HG02943 (cell line): Measurements from ENCODE around the gene PARD3B.
"Not testable (repeated sequence)": the region's sequence is repeated elsewhere in the genome, so short reads cannot be mapped to it uniquely, and the experiment has no call there.

Experiments used
- ATAC-seq: cut with Tn5 transposase; IDR thresholded peaks from one replicate; pipeline ENCODE4 v1.9.1; 2021; ENCODE audit warnings: mild to moderate bottlenecking, low read depth, moderate library complexity; ENCODE audit not compliant: unreplicated experiment

The PARD3B gene

DNA sequence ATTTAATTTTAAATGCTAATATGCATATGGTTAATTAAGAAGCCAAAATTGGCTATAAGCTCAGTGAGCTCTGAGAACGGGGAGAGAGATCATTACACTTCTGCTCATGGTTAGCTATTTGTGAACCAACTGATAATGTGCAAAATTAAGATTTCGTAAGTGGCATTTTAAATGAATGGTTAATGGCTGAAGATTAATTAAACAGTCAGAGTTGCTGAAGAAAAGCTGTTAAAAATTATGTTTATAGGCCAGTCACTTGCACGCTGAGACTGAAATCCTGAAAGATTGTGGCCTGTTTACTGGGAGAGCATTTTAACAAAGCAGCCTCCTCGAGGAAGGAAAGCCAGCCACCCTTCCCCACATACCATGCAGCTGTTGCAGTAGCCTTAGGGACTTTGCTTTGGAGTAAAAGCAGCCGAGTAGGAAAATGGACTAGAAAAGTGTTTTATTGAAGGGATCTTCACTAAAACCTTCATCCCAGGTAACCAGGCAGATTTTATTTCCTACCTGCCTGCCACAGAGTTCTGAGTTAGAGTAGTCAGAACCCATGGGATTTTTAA lies 918.3 kb downstream of the PARD3B start:
- ATAC-seq: no peak

DNA sequence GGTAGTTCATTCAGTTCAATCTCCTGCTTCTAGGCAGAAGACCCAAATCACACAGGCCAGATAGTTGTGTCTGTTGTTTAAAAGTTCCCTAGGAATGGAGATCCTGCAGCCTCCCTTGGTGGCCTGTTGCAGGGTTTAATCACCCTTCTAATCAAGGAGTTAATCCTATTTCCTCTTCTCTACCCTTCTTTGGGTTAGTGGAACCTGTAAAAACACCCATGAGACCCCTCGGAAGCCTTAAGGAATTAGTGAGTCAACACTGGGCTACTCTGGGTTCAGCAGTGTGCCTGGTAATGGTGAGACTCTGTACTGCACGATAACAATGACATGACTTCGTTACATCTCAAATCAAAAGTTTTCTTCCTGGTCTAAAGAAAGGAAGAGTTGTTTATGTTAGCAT lies 919.4 kb downstream of the PARD3B start:
- ATAC-seq: no peak

DNA sequence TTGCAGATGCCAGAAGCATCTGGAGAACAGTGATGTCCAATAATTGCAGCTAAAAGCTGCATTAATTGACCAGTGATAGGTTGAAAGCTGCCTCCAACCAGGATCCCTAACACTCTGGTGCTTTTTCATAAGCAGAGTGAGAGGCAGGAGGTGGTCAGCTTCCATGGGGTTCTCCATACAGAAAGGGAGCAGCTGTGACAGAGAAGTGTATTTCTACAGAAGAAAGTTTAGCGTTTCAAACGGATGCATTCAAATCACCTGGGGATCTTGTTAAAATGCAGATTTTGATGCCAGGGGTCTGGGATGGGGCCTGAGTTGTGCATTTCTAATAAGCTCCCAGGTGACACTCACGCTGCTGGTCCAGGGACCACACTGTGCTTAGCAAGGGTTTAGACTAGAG lies 920.5 kb downstream of the PARD3B start:
- ATAC-seq: no peak

GRCh38 chr2:205471776-205472175 lies 926.5 kb downstream of the PARD3B start:
- no peak for ATAC-seq

DNA sequence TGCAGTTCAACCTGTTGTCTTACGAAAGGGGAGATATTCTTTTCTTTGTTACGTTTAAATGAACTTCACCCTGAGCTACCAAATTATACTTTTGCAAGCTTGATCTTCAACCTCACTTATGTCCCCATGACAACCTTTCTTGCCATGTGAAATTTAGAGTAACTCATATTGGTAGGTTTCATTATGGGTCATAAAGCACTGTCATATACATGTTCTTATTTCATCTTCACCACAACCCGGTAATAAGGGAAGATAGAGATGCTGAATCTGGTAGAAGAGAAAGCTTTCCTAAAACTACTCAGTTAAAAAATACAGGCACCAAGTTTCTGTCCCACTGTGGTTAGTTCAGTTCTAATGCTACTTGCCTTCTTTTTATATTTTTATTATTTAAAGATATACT lies 928.5 kb downstream of the PARD3B start:
- no peak for ATAC-seq

DNA sequence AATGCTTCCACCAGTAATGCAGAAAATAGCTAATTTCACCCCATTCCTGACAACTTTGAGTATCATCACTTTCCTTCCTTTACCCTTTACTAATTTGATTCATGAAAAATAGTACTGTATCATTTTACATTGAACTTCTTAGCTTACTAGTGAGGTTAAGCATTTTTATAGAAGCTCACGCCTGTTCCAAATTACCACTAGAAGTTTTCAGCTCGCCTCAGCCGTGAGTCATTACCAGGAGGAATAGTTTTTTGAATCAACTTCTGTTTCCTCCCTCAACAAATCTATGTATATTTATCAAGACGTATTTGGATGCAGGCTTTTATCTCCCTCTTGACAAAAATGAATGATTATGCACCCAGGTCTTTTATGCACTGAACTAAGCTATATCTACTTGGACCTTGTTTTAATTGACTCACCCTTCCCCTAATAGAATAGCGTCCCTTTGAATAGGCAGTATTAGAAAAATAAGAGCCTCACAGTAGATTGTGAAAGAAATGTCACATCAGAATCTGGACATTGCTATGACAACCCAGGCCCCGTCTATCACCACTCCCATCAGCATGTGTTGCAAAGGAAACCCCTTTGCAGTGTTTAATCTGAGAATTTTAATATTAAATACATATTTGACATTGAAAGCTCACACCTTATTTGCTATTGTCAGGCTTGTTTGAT lies 929.6 kb downstream of the PARD3B start:
- ATAC-seq: no peak

GRCh38 chr2:205475416-205475768 lies 930.1 kb downstream of the PARD3B start:
- ATAC-seq: no peak

DNA sequence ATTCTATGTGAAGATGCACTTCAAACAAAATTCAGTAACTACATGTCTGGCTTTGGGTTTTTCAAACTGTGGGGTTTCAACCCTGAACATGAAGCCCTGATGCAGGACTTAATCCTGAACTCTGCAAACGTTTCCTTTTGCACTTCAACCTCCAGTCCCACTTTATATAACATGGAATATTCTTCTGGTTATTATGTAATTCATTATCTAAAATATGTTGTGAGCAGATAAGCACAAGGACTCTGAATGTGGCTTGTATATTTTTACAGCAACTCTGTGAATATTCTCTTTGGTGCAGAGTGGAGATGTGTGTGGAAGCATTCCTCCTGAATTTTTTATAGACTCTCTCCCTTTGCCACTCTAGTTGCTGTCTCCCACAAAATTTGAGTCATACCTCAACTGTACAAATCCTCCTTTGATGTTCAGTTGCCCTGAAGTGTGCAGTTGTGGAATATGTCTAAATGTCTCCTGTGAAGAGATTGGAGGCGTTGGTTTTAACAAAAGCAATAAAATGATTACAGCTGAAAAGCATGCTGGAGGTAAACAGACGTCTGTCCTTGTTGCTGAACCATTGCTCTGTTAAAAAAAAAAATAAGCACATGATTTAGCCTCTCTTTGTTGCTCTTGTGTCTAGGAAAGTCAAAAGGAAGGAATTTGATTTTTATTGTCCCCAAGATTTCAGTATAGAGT lies 931.9 kb downstream of the PARD3B start:
- ATAC-seq: no peak

GRCh38 chr2:205481861-205482260 lies 936.6 kb downstream of the PARD3B start:
- ATAC-seq: no peak

DNA sequence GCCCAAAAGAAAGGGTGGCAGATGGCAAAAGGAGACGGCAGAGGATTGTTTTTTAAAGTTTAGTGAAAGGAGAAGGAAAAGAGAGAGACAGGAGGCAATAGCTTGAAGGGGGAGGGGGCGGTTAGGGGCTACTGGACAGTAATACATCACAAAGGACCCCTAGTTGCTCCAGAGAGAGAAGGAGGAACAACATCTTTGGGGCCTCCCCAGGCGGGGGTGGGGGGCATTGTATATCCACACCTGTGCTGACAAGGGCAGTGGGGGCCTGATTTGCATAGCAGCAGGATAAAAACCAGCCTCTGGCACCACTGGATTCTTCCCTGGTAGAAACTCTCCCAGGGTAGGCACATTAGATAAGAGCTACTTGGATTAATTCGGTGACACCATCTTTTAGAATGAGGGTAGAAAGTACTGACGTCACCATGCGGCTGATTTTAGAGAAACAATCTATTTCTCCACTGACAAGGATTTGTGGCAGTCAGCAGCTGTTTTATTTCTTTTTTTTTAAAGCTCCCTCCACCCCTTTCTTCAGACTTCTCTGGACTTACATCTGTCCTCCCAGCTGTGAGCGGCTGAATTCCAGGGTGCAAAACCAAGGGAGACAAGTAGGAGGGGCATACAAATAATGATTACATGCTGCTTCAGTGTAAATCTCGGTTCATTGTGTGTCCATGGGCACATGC lies 937.3 kb downstream of the PARD3B start:
- no peak for ATAC-seq

DNA sequence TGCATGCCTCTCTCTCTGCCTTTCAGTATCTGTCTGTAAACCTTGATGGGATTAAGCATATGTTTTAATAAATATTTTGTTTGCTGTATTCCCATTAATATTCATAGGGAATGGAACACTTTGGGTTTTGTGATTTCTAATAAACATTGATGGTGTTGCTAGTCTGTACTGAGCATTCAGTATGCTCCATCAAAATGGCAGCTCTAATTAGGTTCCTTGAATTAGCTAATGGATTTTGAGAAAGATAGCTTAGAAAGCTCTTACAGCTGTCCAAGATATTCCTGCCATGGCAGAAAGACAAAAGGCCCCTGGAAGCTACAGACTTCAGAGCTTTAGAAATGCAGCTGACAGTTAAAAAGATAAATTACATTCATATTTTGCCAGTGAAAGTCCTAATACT lies 937.8 kb downstream of the PARD3B start:
- no peak for ATAC-seq

GRCh38 chr2:205484215-205484614 lies 938.9 kb downstream of the PARD3B start:
- ATAC-seq: no peak

- ATAC-seq: no peak
These were observed 939.5 kb downstream of the PARD3B start for GRCh38 chr2:205484764-205485163.

- not testable (repeated sequence) for ATAC-seq
These were observed 948.3 kb downstream of the PARD3B start for GRCh38 chr2:205493528-205493927.

DNA sequence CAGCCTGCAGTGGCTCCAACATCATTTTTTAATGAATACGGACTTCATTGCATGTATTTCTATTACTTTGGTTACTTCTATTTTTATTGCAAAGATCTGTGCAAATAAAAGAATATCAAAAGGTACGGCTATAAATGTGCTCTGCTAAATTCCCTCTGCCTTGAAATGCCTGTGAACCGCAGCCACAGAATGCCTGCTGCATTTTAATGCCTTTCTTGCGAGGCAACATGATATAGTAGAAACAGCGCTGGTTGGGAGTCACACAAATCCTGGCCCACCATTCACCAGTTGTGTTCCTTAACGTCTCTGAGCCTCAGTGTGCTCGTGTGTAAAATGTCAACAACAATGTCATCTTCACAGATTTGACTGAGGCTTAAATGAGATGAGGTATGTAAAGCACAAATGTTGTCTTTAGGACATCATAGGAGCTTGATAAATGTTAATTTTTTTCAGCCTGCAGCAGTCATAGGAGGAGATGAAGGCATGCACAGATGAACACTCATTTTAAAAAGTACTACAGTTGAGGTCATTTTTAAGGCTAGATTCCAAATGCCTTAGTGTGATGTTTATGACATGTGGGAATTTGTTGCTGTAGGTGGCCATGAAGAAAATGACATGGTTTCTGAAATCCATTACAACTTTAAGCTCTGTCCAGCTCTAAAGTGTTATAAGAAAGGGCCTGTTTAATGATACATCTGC lies 949.4 kb downstream of the PARD3B start:
- no peak for ATAC-seq

- no peak for ATAC-seq
These were observed 950.5 kb downstream of the PARD3B start for GRCh38 chr2:205495819-205496218.

DNA sequence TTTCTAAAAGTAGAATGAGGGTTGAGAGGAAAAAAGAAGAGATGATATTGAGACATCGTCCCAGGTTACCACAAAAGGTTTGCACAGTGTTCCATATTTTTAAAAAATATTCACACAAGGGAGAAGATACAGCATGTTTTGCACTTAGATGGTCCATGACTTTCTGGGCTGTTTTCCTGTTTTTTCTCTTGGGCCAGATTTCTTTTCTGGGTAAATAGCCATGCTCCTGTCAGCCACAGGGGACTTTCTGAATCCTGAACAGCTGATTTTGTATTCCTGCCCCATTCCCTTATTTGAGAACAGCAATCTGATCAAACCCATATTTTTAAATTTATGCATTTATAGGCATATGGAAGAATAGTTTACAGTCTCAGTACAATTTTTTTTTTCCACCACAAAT lies 951.1 kb downstream of the PARD3B start:
- ATAC-seq: no peak

DNA sequence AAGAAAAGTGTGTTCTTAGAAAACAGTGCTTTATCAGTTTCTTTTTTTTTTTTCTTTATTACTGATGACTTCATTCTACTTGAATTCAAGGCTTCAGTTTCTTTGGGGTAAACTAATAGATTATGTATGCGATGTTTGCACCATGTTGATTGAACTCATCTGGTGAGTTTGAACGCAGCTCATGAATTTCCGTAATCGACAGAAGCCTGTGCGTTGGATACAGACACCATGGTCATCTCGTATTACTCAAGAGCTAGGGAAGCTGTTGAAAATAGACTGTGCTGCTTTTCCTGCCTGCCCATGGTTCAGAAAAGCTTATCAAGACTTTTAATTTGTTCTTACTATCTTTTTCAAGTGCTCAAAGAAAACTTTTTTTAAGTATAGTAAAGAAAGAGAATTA lies 951.5 kb downstream of the PARD3B start:
- no peak for ATAC-seq

DNA sequence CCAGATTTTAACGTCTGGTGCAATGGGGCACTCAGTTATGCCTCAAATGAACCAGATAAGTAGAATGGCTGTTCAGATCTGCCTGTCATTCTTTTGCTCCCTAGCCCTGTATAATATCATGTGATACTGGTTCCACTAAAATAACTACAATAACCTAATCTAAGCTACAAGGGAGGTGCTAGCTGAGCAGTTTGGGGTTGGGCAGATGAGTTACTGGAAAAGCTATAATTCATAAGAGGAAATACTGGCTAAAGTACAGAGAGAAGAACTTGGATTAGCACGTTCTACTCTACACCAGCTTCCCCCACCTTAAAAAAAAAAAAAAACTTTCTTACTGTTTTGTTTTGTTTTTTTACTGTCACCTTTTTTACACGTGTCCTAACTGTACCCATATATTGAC lies 953.7 kb downstream of the PARD3B start:
- ATAC-seq: no peak

DNA sequence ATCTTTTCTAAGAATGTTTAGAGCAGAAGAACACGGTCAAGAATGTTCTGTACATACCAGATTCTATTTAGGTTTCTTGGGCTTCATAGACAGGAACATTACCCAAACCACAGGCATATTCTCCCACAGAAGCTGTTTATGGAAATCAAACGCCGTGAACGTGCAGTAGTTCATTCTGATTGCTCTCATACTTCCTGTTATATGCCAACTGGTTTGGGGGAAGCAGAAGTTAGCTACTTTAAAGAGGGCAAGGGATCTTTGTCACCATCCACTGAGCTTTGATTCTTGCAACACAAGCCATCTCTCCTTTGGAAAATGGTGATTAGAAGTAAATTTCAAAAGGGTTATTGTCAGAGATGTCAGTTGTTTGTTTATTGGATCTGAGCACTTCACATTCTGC lies 954.8 kb downstream of the PARD3B start:
- ATAC-seq: no peak

DNA sequence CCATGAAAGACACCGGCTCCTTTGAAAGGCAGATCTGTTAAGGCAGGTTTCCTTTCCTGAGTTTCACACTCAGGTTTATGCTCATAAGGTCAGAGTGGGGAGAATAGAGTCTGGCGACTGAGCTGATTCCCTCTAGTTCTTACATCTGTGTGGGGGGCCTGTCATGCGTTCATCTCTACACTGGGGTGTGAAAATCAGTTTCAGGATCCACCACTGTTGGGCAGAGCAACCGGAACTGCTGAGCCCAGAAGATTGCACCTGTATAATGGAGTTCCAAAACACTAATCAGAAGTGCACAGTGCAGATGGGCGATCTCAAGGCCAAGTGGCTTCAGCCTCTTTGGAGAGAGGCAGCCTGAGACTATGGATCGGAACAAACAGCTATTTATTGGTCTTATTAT lies 955.7 kb downstream of the PARD3B start:
- ATAC-seq: no peak
